HG02798 (cell line): ENCODE results near the gene NALCN.
"Not testable (repeated sequence)": the region's sequence is repeated elsewhere in the genome, so short reads cannot be mapped to it uniquely, and the experiment has no call there.

ENCODE experiments used
- ATAC-seq: cut with Tn5 transposase; IDR thresholded peaks from one replicate; pipeline ENCODE4 v1.9.1; 2021; ENCODE audit warnings: mild to moderate bottlenecking; ENCODE audit not compliant: unreplicated experiment, poor library complexity

Gene NALCN

DNA sequence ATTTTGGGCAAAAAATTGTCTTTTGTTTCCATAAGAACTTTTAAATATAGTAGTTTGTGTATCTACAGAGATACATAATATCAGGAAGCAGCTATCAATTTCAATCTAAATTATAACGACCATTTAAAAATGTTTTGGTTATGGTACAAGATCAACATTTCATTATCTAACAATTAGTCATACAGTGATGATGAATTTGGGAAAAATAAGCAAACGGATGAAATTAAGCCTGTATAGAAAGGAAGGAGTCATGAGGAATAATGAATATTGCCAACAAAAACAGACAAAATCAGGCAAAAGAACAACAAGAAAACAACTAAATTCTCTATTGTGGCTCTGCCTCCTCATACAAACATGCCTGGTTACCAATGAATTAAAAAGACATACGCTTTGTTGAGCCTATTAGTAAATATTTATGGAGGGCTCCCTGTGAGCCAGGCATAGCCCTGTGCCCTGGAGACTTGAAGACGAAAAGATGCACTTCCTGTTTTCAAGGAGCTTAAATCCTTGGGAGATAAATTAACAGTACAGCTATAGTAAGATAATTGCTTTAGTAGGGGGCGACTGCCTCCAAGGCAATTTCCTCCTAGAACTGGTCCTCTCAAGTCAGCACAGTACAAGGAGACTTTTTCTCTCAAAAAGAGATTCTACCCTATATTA lies 73.0 kb downstream of the NALCN start:
- ATAC-seq: no peak

DNA sequence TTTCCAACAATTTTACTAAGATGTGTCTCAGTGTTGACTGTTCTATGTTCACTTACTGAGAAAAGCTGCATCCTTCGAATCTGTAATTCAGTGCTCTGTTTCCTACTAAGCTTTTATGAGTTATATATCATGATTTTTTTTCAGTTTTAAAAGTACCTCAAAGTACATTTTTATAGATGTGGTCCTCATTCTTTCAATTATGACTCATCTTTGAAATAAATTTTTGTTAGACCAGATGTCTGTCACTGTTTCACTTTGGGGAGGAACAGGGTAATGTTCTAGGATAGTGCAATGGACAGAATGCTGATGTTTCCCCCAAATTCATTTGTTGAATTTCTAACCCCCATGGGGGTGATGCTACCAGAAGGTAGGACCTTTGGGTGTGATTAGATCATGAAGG lies 74.8 kb downstream of the NALCN start:
- no peak for ATAC-seq

DNA sequence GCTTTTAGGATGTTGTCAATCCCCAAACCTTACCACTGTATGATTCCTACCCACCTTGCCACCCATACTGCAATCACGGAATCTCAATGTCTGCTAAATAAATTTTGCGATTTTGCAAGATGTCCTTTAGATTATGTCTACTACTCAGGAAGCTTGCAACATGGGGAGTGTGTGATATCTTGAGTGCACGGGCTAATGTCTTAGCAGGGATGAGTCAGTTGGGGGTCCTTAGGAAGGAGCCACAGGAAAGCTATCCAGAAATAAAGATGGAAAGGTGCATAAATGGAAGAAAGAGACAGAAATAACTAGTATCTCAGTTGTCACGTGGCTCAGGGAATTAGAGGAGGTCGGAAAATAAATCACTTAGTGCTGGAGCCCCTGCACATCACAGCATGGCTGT lies 77.1 kb downstream of the NALCN start:
- ATAC-seq: no peak

DNA sequence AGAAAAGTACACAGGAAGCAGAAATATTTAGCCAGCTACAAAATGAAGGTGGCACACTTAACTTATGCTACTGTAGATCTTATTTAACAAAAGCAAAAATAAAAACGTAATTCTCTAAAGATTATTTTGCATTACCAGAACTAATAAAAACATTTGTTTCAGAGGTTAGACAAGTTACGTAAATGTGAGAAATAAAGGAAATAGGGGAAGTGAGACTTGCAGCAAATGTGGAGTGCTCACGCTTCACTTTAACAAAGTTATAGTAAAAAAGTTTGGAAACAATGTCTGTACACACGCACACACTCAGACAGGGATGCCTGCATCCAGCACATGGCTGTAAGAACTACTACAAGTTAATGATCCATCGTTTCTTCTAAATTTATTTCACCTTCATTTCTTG lies 83.7 kb downstream of the NALCN start:
- no peak for ATAC-seq

DNA sequence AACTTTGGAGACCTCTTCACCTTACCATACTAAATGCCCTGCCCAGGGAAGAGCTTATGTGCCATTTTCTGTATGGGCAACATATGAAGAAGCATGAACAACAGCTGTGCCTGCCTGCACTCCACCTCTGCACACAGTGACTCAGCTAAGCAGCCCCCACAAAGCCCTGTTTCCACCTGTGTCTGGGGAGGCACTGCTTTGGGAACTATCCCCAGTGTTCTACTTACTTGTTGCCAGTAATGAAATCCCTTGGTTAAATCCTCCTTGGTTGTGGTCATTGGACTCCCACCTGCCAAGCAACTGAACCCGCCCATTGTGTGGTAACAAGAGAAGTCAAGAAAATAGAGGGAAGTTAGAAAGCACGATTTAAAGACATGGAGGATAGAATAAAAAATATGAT lies 84.6 kb downstream of the NALCN start:
- no peak for ATAC-seq

DNA sequence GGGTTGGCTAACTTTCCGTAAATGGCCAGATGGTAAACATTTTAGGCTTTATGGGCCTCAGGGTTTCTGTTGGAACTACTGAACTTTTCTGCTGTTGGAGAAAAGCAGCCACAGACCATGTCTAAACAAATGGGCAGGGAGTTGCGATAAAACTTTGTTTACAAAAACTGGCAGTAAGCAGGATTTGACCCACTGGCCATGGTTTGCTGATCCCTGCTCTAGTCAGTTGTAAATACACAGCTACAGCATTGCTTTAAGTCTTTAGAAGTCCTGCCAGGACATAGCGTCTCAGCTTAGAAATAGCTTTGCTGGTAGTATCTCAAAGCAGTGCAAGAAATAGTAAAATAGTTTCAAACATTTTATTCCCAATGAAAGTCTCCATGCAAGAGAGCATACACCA lies 88.4 kb downstream of the NALCN start:
- no peak for ATAC-seq

DNA sequence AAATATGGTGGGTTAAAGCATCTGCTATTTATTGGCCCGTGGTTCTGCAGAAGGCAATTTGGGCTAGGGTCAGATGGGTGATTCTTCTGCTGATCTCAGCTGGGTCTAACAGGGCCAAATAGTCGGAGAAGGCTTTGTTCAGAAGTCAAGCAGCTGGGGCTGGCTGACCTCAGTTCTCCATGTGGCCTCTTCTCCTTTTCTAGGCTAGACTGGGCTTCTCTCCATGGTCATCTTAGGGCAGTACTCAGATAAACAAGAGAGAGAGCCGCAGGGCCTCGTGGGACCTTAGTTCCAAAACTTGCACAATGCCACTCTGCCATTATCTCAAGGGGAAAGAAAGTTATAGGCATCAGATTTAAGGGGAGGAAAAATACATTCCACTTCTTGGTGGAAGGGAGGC lies 89.6 kb downstream of the NALCN start:
- ATAC-seq: no peak

DNA sequence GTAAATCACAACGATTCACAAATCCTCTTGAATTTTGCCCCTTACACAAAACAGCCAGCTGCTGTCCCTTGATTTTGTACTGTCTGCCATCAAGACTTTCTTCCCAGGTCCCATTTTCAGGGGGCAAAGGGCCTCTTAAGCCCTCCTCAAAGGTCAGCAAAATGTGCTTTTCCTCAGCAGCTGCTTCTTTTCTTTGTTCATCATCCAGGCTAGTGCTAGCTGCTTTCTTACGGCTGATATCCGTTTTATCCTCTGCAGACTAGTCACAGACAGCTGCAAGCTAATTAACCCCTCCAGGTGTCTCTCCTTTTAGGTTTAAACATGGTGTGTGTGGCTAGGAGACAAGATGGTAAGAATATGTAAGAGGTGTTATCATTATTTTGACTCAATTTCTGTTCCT lies 90.9 kb downstream of the NALCN start:
- ATAC-seq: no peak

DNA sequence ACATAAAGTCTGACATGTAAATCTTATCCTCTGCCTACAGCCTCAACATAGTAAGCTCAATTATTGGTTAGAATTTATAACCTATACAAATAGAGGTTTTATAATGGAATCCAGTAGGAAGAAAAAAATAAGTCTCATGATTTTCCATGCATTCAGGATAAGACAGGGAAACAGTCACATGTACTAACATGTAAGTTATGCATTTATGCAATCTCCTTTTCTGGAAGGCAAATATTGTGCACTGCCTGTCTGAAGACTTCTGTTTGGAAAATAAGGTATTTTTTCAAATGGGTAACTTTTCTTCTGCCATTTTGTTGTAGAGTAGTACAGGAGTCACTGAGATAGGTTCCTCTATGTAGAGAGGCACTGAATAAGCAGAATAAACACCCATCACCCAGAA lies 92.7 kb downstream of the NALCN start:
- ATAC-seq: no peak

DNA sequence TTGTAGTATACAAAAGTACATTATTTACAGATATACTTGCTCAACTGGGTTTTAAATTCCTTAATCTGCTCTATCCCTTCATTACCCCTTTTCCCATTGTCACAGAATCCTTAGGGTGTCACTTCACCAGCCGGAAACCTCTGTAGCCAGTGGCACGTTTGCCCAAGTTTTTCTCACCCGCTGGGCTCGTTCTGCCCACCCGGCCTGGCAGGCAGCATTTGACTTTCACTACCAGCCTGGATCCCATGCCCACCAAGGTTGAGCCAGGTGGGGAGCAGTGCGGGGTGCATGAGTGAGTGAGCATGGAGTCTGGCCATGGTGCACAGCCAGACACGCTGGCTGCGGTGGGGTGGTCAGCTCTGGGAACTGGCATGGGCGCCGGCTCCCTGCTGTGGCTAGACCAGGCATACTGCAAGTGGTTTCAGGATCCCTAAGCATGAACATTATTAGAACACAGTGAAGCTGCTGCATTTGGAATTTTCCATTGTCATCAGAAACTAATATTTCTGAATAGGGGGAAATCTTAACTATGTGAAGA lies 98.3 kb downstream of the NALCN start:
- ATAC-seq: no peak

DNA sequence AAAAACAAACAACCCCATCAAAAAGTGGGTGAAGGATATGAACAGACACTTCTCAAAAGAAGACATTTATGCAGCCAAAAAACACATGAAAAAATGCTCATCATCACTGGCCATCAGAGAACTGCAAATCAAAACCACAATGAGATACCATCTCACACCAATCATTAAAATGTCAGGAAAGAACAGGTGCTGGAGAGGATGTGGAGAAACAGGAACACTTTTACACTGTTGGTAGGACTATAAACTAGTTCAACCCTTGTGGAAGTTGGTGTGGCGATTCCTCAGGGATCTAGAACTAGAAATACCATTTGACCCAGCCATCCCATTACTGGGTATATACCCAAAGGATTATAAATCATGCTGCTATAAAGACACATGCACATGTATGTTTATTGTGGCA lies 102.8 kb downstream of the NALCN start:
- not testable (repeated sequence) for ATAC-seq

DNA sequence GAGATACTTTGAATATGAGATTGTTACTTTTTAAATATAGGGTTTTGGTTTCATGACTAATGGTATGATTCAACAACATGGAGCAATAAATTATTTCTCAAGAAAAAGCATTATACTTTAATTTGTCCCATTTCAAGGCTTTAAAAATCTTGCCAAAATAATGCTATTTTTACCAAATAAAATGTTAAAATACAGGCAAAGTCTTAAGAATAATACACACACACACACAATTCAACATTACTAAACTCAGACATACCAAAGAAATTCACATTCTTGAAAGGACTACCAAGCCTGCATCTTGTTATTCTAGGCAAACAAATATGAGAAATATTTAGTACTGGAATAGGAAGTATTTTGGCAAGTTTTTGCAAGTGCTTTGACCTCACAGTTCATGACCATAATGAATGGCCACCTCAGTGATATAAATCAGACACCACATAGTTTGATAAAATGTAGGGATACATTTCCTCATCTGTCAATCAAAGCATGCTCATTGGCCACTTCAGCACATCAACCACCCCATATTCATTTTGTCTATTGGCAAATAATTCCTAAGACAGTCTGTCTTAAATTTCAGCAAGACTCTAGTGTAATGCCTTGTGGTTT lies 107.2 kb downstream of the NALCN start:
- no peak for ATAC-seq

DNA sequence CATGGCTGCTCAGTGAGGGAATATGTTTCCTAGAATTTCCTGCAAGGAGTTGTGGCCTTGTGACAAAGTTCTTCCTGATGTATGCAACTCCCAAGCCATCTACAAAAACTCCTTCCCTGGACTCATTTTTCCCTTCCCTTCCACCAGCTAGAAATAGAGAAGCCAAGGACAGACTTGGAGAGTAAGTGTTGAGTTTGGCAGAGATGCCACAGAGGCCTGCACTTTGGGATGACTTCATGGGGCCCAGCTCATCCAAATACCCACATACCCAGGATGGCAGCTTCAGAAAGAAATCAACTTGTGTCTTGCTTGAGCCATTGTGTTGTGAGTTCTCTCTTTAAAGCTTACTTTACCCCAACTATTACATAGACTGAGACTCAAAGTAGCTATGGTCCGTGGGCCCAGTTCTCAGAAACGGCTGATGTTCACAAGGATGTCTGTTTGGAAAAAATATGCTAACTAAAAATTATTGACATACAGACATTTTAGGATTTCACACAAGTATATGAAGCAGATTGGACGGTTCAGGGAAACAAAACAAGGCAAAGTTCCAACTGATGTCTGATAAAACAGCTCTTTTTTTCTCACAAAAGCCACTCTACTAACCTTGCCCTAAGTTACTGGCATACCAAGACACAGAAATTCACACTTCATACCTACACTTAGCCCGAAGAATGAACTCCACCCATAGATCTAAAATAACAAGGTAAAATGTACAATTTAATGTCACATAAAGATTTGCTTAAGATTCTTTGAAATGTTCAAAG lies 107.9 kb downstream of the NALCN start:
- ATAC-seq: no peak

DNA sequence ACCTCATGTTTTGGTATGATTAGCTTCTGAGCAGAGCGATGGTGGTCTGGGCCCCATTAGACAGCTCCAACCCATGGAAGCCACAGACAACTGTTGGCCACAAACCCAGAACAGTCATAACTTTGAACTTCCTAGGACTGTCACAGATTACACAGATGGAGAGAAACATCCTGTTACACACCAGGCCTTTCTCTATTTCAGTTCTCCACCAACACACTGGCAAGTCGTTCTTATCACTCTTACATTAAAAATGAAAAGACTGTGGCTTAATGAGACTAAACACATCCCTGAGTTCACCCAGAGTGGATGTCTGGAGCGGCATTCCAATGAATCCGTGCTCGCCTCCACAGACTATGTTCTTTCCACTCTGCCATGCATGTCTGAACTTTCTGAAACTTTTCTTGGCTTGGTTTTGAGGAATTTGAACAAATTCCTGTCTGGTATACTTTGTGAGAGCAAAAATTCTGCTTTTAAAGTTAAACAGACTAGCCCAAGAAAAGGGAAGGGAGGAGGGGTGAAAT lies 109.1 kb downstream of the NALCN start:
- ATAC-seq: no peak

DNA sequence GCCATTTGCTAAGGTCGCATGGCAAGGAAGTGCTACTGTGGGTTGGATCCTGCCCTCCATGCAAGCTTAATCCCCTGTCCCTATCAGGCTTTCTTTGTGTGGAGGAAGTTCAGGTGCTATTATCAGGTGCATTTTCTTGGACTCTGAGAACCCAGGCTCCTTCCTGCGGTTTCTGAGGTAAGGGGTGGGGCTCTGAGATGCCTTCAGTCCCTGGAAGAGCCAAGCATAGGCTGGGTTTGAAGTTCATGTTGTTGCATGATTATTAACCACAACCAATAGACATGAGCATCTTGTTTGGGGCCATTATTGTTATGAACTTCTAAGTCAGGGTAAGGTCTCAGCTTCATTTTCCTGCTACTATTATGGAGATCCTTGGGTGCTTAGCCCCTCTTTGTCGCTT lies 109.5 kb downstream of the NALCN start:
- no peak for ATAC-seq

DNA sequence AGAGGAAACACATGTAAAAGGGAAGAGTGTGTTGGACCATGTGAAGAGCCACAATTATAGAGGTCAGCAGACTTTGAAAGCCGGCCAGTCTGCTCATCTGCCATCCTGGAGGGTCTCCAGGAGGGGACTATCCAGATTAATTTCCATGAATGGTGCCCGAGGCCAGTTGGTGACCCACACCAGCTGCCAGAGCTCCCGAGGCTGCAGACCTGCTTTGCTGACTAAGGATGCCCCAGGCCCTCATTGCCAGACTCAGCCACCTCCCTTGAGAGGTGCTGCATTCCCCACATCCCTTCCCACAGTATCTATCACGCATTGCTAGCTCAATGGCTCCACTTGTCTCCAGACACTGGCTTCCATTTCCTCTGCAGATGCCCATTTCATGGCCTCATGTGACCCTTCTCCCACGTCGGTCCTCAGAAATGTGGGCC lies 110.3 kb downstream of the NALCN start:
- no peak for ATAC-seq

DNA sequence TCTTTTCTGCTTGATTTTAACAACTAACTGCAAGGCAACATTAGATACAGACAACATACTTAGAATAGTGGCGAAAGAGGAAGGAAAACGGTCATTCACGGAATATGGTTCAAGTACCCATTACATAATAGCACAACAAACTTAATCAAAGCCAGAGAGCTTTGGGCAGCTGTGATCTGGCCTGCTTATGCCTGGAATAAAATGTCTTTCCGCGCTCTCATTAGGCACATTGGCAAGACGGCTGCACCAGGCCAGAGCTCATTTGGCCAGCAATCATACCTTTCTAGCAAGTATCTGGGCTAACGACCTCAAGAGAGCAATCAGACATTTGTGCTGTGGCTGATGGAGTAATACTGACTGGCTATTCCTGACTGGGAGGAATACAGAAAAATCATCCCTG lies 112.8 kb downstream of the NALCN start:
- no peak for ATAC-seq

DNA sequence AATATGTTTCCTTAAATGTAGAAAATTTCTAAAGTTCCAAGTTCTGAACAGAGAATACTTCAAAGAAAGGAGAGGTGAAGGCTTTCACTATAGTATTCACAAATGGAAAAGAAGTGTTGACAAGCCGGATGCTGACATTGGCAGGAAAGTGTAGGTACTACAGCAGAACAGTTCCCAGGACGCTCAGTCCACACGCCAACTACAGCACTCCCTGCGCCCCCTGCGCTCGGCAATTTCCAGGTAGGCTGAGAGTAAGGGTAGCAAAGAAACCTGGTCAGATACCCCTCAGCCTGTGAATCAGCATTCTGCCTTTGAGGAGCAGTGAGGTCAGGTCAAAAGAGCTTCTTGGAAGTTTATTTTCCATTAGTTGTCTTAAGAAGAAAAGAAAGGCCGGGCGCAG lies 115.3 kb downstream of the NALCN start:
- ATAC-seq: no peak

DNA sequence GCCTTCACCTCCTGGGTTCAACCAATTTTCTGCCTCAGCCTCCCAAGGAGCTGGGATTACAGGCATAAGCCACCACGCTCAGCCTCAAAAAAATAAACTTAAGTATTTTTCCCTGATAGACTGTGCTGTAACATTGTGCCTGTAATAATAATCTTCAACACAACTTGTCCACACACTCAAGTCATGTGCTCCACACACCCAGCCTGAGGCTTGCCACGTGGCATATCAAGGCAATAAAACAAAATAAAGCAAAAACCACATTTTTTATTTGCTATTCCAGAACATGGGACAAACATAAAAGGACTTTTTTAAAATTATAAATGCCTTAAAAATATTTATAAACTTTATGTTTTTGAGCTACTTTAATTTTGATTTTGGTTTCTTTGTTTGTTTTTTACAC lies 115.8 kb downstream of the NALCN start:
- no peak for ATAC-seq

DNA sequence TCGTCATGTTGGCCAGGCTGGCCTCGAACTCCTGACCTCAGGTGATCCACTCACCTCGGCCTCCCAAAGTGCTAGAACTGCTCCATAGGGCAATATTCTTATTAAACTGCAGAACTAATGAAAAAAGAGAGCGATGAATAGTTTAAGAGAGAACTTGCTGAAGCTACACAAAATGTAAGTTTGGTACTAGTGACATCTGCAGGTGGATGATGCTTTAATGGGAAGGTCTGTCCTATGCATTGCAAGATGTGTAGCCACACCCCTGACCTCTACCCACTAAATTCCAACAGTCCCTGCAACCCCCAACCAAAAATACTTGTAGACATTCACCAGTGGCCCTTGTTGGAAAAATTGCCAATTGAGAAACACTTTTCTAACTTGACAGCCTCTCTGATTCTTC lies 117.8 kb downstream of the NALCN start:
- ATAC-seq: no peak

DNA sequence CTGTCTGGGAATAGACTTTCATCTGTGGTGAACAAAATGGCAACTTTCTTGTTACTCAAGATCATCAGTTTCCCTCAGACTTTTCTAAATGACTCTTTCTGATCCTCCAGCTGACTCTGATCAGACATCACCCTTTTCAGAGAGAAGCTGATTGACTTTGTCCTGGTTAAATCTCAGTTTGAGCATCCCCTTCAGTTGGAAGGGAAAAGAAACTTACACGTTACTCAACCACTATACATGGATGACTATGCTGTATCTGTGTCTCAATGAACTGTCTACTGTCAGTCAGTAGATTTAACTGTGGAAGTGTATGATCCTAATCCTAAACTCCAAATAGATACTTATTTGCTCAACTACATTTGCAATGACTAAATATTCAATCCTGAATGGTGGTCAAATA lies 118.5 kb downstream of the NALCN start:
- no peak for ATAC-seq
